Measurements from ENCODE around the gene GAK. TPM values are rescaled to one million over a fixed set of nuclear protein-coding genes. Genes with fewer than 3 reads are reported as not detected.

The GAK gene
- polyA plus RNA-seq, 1 of the 3 experiments (the other 2 are of a cell fraction): 35.9 TPM

DNA sequence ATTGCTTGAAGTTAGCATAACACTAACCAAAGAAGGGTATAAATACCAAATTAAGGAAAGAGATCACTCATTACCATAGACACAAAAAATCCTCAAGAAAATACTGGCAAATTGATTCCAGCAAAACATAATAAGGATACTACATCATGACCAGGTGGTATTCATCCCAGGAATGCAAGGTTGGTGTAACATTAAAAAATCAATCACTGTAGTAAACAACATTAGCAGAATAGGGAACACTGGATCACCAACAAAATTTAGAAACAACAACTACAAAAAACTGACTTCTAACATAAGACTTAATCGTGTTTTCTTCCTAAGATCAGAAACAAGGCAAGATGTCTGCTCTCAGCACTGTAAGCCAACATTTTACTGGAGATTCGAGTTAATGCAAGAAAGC lies 14.1 kb downstream of the GAK start:
- peaks cover 50% of the 10 kb centered on the region for H4K20me1 ChIP-seq (ENCODE audit: insufficient read depth)
- POLR2A ChIA-PET: no interaction called here

DNA sequence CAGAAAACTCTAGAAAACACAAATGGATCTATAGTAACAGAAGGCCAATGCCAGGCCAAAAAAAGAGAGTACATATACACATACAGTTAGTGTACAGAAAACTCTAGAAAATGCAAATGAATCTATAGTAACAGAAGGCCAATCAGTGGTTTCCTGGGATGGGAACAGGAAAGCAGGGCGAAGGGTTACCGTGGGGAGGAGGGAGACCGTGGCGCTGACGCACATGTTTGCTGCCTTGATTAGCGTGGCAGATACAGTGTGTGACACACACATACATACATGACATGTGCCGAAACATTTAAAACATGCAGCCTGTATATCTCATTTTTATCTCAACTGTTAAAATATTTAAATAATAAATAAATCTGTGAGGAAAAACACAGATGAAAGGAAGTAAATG lies 14.7 kb downstream of the GAK start:
- H3K36me3 ChIP-seq (replicated peaks in 1 of 2; ENCODE audit: control insufficient read depth in 1 of 2, insufficient read depth in 2 of 2, low read length in 1 of 2): peaks cover 0 to 8% of the 10 kb centered on the region in 2 experiments
- H4K20me1 ChIP-seq (ENCODE audit: insufficient read depth): peaks cover 49% of the 10 kb centered on the region
- H3K4me2 ChIP-seq: no peak overlapping the region
- H3K4me3 ChIP-seq (ENCODE audit: low read depth in 2 of 2, low read length in 1 of 2): no peak overlapping the region
- ChIA-PET POLR2A (no interaction called here), CTCF (no interaction called here)
- H3F3A ChIP-seq (replicated peaks; ENCODE audit: insufficient read depth): no peaks in the 10 kb centered on the region
- TF ChIP-seq, protein P1, sequence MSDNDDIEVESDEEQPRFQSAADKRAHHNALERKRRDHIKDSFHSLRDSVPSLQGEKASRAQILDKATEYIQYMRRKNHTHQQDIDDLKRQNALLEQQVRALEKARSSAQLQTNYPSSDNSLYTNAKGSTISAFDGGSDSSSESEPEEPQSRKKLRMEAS (IDR thresholded peaks at IDR 0.05; ENCODE audit: low read depth): no peak
- TF ChIP-seq RAD21 (IDR thresholded peaks at IDR 0.05; ENCODE audit: low read length) (no peak), SMC3 (IDR thresholded peaks at IDR 0.05; ENCODE audit: low read depth, low read length) (no peak), FOXJ3 (CRISPR knock-in tag; IDR thresholded peaks at IDR 0.05) (no peak), RXRA (IDR thresholded peaks at IDR 0.05; ENCODE audit: borderline replicate concordance, low read depth) (no peak), YY1 (IDR thresholded peaks at IDR 0.05; ENCODE audit: low read depth) (no peak), ELF1 (IDR thresholded peaks at IDR 0.05) (no peak), EP300 (IDR thresholded peaks at IDR 0.05; ENCODE audit: borderline replicate concordance in 1 of 2, low read depth in 1 of 2, low read length in 1 of 2) (no peak), JUND (IDR thresholded peaks at IDR 0.05) (no peak), RFX5 (IDR thresholded peaks at IDR 0.05; ENCODE audit: low read length) (no peak), TAF1 (IDR thresholded peaks at IDR 0.05; ENCODE audit: borderline replicate concordance, low read depth, low read length) (no peak), MXI1 (IDR thresholded peaks at IDR 0.05; ENCODE audit: low read depth, low read length) (no peak), RCOR1 (IDR thresholded peaks at IDR 0.05; ENCODE audit: low read length) (no peak), NFIC (IDR thresholded peaks at IDR 0.05; ENCODE audit: borderline replicate concordance) (no peak), FOXM1 (IDR thresholded peaks at IDR 0.05; ENCODE audit: low read depth) (no peak), NRF1 (IDR thresholded peaks at IDR 0.05; ENCODE audit: low read depth, low read length) (no peak)
- TF ChIP-seq, protein P2, sequence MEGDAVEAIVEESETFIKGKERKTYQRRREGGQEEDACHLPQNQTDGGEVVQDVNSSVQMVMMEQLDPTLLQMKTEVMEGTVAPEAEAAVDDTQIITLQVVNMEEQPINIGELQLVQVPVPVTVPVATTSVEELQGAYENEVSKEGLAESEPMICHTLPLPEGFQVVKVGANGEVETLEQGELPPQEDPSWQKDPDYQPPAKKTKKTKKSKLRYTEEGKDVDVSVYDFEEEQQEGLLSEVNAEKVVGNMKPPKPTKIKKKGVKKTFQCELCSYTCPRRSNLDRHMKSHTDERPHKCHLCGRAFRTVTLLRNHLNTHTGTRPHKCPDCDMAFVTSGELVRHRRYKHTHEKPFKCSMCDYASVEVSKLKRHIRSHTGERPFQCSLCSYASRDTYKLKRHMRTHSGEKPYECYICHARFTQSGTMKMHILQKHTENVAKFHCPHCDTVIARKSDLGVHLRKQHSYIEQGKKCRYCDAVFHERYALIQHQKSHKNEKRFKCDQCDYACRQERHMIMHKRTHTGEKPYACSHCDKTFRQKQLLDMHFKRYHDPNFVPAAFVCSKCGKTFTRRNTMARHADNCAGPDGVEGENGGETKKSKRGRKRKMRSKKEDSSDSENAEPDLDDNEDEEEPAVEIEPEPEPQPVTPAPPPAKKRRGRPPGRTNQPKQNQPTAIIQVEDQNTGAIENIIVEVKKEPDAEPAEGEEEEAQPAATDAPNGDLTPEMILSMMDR (IDR thresholded peaks at IDR 0.05): no peak
- TF ChIP-seq, protein P3, sequence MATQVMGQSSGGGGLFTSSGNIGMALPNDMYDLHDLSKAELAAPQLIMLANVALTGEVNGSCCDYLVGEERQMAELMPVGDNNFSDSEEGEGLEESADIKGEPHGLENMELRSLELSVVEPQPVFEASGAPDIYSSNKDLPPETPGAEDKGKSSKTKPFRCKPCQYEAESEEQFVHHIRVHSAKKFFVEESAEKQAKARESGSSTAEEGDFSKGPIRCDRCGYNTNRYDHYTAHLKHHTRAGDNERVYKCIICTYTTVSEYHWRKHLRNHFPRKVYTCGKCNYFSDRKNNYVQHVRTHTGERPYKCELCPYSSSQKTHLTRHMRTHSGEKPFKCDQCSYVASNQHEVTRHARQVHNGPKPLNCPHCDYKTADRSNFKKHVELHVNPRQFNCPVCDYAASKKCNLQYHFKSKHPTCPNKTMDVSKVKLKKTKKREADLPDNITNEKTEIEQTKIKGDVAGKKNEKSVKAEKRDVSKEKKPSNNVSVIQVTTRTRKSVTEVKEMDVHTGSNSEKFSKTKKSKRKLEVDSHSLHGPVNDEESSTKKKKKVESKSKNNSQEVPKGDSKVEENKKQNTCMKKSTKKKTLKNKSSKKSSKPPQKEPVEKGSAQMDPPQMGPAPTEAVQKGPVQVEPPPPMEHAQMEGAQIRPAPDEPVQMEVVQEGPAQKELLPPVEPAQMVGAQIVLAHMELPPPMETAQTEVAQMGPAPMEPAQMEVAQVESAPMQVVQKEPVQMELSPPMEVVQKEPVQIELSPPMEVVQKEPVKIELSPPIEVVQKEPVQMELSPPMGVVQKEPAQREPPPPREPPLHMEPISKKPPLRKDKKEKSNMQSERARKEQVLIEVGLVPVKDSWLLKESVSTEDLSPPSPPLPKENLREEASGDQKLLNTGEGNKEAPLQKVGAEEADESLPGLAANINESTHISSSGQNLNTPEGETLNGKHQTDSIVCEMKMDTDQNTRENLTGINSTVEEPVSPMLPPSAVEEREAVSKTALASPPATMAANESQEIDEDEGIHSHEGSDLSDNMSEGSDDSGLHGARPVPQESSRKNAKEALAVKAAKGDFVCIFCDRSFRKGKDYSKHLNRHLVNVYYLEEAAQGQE (IDR thresholded peaks at IDR 0.05; ENCODE audit: low read depth, low read length): no peak
- TF ChIP-seq, protein P4, sequence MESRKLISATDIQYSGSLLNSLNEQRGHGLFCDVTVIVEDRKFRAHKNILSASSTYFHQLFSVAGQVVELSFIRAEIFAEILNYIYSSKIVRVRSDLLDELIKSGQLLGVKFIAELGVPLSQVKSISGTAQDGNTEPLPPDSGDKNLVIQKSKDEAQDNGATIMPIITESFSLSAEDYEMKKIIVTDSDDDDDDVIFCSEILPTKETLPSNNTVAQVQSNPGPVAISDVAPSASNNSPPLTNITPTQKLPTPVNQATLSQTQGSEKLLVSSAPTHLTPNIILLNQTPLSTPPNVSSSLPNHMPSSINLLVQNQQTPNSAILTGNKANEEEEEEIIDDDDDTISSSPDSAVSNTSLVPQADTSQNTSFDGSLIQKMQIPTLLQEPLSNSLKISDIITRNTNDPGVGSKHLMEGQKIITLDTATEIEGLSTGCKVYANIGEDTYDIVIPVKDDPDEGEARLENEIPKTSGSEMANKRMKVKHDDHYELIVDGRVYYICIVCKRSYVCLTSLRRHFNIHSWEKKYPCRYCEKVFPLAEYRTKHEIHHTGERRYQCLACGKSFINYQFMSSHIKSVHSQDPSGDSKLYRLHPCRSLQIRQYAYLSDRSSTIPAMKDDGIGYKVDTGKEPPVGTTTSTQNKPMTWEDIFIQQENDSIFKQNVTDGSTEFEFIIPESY (IDR thresholded peaks at IDR 0.05; ENCODE audit: borderline replicate concordance, low read depth): no peak
- no peak overlapping the region for H2AFZ ChIP-seq (ENCODE audit: low read depth)
- peak; percentile 11 for DNase-seq
- WGBS (ENCODE audit: low lambda C conversion rate): 97% methylated on average over 7 of the region's 7 CpGs
- H3K27ac ChIP-seq (ENCODE audit: low read depth in 2 of 2, low read length in 1 of 2): no peak overlapping the region
- H3K9me2 ChIP-seq: no peaks in the 10 kb centered on the region
- peaks cover 80% of the 10 kb centered on the region for H3K79me2 ChIP-seq (ENCODE audit: insufficient read depth)
- H3K9me3 ChIP-seq: no peaks in the 10 kb centered on the region
- no peak overlapping the region for H3K9ac ChIP-seq
- no peaks in the 10 kb centered on the region for H3K4me1 ChIP-seq (ENCODE audit: control insufficient read depth in 1 of 2, insufficient read depth in 2 of 2, low read depth in 1 of 2, low read length in 1 of 2)
- no peaks in the 10 kb centered on the region for H3K27me3 ChIP-seq (ENCODE audit: insufficient read depth)

More for the DNA sequence above, 14.1 kb downstream of the GAK start:
- Histone ChIP-seq H3K9me2 (no peaks in the 10 kb centered on the region), H3K4me3 (ENCODE audit: low read depth in 2 of 2, low read length in 1 of 2) (no peak overlapping the region), H3K4me1 (ENCODE audit: control insufficient read depth in 1 of 2, insufficient read depth in 2 of 2, low read depth in 1 of 2, low read length in 1 of 2) (no peaks in the 10 kb centered on the region), H3F3A (replicated peaks; ENCODE audit: insufficient read depth) (no peaks in the 10 kb centered on the region), H3K36me3 (replicated peaks in 1 of 2; ENCODE audit: control insufficient read depth in 1 of 2, insufficient read depth in 2 of 2, low read length in 1 of 2) (peaks cover 0 to 3% of the 10 kb centered on the region in 2 experiments), H3K27me3 (ENCODE audit: insufficient read depth) (no peaks in the 10 kb centered on the region), H3K9ac (no peak overlapping the region), H3K79me2 (ENCODE audit: insufficient read depth) (peaks cover 83% of the 10 kb centered on the region), H2AFZ (ENCODE audit: low read depth) (no peak overlapping the region), H3K27ac (ENCODE audit: low read depth in 2 of 2, low read length in 1 of 2) (no peak overlapping the region), H3K9me3 (no peaks in the 10 kb centered on the region), H3K4me2 (no peak overlapping the region)
- 93% methylated on average over 2 of the region's 2 CpGs for WGBS (ENCODE audit: low lambda C conversion rate)
- TF ChIP-seq NRF1 (IDR thresholded peaks at IDR 0.05; ENCODE audit: low read depth, low read length): no peak
- TF ChIP-seq, protein P1 (IDR thresholded peaks at IDR 0.05; ENCODE audit: low read depth): no peak
- no peak for TF ChIP-seq EZH2phosphoT487 (IDR thresholded peaks at IDR 0.05; ENCODE audit: borderline replicate concordance, low read depth)
- CTCF ChIA-PET: no interaction called here
- peak; percentile 2 for DNase-seq

Measured in SK-N-SH (cell line).